Measurements from ENCODE around the gene B4GAT1.

Gene B4GAT1

DNA sequence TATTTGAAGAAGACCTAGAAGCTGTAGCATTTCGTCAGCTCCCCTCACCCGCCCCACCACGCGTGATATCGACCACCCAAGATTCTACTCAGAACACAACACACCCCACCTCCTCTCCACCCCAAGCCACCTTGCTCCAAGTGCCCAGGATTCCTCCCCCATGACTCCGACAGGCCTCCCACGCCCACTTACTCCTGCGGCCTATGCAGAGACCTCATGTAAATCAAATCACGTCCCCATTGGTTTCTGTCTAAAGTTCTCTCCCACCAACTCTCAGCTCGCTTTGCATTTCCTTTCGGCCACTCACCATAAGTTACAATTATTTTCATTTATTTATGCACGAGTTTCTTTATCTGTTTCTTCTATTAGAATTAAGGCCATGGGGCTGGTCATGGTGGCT lies 44.8 kb downstream of the B4GAT1 start:
- no peak for DNase-seq (ENCODE audit: low read depth)

DNA sequence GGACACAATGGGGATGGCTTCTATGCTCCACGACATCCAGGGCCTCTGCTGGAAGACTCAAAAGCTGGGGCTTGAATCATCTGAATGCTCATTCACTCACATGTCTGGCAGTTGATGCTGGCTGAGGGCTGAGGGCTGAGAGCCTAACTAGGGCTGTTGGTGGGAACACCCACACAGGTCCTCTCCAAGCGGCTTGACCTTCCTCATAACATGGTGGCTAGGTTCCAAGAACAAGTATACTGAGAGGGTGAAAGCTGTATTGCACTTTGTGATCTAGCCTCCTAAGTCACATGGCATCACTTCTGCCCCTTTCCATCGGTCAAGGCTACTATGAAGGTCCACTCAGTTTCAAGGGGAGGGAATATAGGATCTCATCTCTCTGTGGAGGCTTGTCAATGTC lies 48.2 kb downstream of the B4GAT1 start:
- DNase-seq (ENCODE audit: low read depth), result no peak

DNA sequence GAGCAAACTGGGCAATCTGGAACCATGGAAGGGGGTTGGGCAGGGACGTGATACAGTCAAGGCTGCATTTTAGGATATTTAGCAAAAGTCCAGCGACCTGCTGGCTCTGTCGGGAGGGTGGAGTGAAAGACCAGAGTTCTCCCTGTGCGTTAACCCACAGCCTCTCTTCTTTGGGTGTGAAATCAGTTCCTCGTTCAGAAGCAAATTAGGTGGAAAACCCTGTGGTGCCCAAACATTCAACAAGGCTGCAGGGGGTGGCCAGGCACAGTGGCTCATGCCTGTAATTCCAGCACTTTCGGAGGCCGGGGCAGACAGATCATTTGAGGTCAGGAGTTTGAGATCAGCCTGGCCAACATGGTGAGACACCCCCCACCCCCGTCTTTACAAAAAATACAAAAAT lies 49.8 kb downstream of the B4GAT1 start:
- no peak for DNase-seq (ENCODE audit: low read depth)

Measured in fibroblast of gingiva (primary cell).